Neutrophil (primary cell): ENCODE measurements around the gene CYBC1.

ENCODE experiments used
- H3K27ac ChIP-seq: fragments of 200-600 bp; sonication (generic); 2 replicates; pipeline ENCODE4 v1.5.1; 2016; ENCODE audit warnings: mild to moderate bottlenecking, moderate library complexity
- H3K27me3 ChIP-seq: fragments of 200-600 bp; sonication (generic); 2 replicates; pipeline ENCODE4 v1.6.0; 2016; ENCODE audit warnings: mild to moderate bottlenecking
- H3K36me3 ChIP-seq: fragments of 200-600 bp; sonication (generic); 2 replicates; pipeline ENCODE4 v1.5.1; 2017
- H3K4me1 ChIP-seq, 2 experiments: fragments of 200-600 bp in 1 of 2; sonication (generic) in 1 of 2; 1 replicate in 1 of 2; 2 replicates in 1 of 2; pipeline versions ENCODE4 v1.5.1 to v1.6.1; 2013 to 2016; ENCODE audit warnings: low read depth in 1 of 2, low read length in 1 of 2, mild to moderate bottlenecking in 1 of 2, moderate library complexity in 1 of 2; ENCODE audit not compliant: control insufficient read depth in 1 of 2, insufficient read depth in 1 of 2
- H3K4me3 ChIP-seq, 2 experiments: fragments of 200-600 bp in 1 of 2; sonication (generic) in 1 of 2; 1 replicate in 1 of 2; 2 replicates in 1 of 2; pipeline ENCODE4 v1.5.1; 2013 to 2016; ENCODE audit warnings: low read depth in 1 of 2, low read length in 1 of 2, mild to moderate bottlenecking in 1 of 2, moderate library complexity in 1 of 2
- H3K9me3 ChIP-seq: fragments of 200-600 bp; sonication (generic); 2 replicates; pipeline ENCODE4 v1.5.1; 2016
- CTCF ChIP-seq: fragments of 200-600 bp; sonication (generic); IDR thresholded peaks from 2 replicates; pipeline ENCODE4 v1.5.1; 2016; ENCODE audit warnings: antibody characterized with exemption

The CYBC1 gene

GRCh38 chr17:82406131-82406671 lies 44.4 kb downstream of the CYBC1 start:
- Histone ChIP-seq H3K27me3 (no peaks in the 10 kb centered on the region), H3K36me3 (no peaks in the 10 kb centered on the region)
- no peak for TF ChIP-seq CTCF

GRCh38 chr17:82405051-82405450 lies 45.5 kb downstream of the CYBC1 start:
- Histone ChIP-seq H3K36me3 (no peaks in the 10 kb centered on the region), H3K9me3 (no peaks in the 10 kb centered on the region)

More at GRCh38 chr17:82406131-82406671, 44.4 kb downstream of the CYBC1 start:
- no peaks in the 10 kb centered on the region for H3K9me3 ChIP-seq
- no peak overlapping the region for H3K27ac ChIP-seq
- peaks cover 23 to 36% of the 10 kb centered on the region in 2 experiments for H3K4me1 ChIP-seq
- no peak overlapping the region for H3K4me3 ChIP-seq

GRCh38 chr17:82403662-82404660 lies 46.6 kb downstream of the CYBC1 start:
- TF ChIP-seq CTCF = no peak
- H3K36me3 ChIP-seq = no peaks in the 10 kb centered on the region
- H3K4me3 ChIP-seq = no peak overlapping the region

More at GRCh38 chr17:82405051-82405450, 45.5 kb downstream of the CYBC1 start:
- Histone ChIP-seq H3K4me3 (no peak overlapping the region), H3K27me3 (no peaks in the 10 kb centered on the region), H3K27ac (peak overlapping the region; percentile 29), H3K4me1 (peaks cover 34 to 47% of the 10 kb centered on the region in 2 experiments)
- no peak for TF ChIP-seq CTCF

GRCh38 chr17:82402865-82403264 lies 47.7 kb downstream of the CYBC1 start:
- Histone ChIP-seq H3K27ac (no peak overlapping the region), H3K27me3 (no peaks in the 10 kb centered on the region), H3K4me1 (peaks cover 41 to 57% of the 10 kb centered on the region in 2 experiments), H3K4me3 (no peak overlapping the region), H3K36me3 (no peaks in the 10 kb centered on the region), H3K9me3 (no peaks in the 10 kb centered on the region)
- TF ChIP-seq CTCF = no peak

More at GRCh38 chr17:82403662-82404660, 46.6 kb downstream of the CYBC1 start:
- H3K27ac ChIP-seq = no peak overlapping the region
- no peaks in the 10 kb centered on the region for H3K9me3 ChIP-seq
- H3K27me3 ChIP-seq = no peaks in the 10 kb centered on the region
- H3K4me1 ChIP-seq = peaks cover 41 to 57% of the 10 kb centered on the region in 2 experiments

- H3K9me3 ChIP-seq = no peaks in the 10 kb centered on the region
- no peaks in the 10 kb centered on the region for H3K36me3 ChIP-seq
- peak overlapping the region; percentile 75 for H3K27ac ChIP-seq
- peak overlapping the region; percentile 47 to 48 for H3K4me3 ChIP-seq
- TF ChIP-seq CTCF = no peak
- peaks cover 41 to 57% of the 10 kb centered on the region in 2 experiments for H3K4me1 ChIP-seq
- H3K27me3 ChIP-seq = no peaks in the 10 kb centered on the region
These were observed 49.7 kb downstream of the CYBC1 start for GRCh38 chr17:82400830-82401229.
